NCI-H345 treated with DMSO at 0.1 percent for 48 hours (cell line): ENCODE data around the gene BEX4.
"Not testable (repeated sequence)": the region's sequence is repeated elsewhere in the genome, so short reads cannot be mapped to it uniquely, and the experiment has no call there.

Experiments used
- DNase-seq: peaks from one replicate; lab custom pipeline; 2025; ENCODE audit not compliant: unreplicated experiment; lab: John Stamatoyannopoulos, UW

The BEX4 gene, protein sequence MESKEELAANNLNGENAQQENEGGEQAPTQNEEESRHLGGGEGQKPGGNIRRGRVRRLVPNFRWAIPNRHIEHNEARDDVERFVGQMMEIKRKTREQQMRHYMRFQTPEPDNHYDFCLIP

DNA sequence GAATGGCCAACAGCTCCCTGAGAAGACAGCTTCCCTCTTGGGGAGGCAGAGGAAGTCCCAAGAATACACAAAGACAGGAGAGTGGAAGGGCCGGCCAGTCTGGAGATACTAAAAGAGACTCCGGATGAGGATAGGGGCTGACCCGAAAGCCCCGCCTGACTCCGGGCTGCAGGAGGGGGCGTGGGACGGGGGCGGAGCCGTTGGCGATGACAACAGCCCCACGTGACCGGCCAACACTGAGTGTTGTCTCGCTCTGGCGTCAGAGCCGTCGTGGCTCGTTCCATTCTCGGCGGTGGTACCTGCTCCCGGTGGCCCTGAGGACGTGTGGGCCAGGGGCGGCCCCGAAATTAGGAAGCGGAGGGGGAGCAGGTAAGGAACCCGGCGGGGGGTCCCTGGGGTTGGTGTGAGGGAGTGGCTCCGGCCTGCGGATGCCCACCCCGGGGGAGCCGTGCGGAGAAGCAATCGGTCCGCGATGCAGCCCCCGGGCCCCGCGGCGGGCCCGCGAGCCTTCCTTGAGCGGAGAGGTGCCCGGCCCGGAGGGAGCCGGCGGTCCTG, at the start of gene BEX4:
BEX4 (plus strand) TSS at position 239 of the 555 bp plus-strand sequence. CDS start 1,046 bp downstream, outside the sequence.
- DNase-seq, result peak; percentile 36

DNA sequence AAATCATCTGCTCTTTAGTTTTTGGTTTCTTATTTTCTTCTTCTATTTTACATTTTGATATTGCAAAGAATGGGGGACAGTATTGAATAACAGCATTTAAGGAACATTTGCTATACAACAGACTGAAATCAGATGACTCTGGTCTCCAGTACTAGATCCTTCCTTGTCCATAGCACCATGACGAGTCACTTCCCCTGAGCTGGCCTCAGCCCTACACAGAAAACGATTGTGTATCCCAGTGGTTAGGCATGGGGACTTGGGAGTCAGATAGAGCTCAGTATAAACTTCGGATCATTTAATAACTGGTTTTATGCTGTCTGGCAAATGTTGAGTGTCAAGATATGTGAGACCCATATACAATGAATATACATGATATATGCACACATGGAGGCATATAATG, 44.7 kb upstream of the BEX4 start:
- no peak for DNase-seq

DNA sequence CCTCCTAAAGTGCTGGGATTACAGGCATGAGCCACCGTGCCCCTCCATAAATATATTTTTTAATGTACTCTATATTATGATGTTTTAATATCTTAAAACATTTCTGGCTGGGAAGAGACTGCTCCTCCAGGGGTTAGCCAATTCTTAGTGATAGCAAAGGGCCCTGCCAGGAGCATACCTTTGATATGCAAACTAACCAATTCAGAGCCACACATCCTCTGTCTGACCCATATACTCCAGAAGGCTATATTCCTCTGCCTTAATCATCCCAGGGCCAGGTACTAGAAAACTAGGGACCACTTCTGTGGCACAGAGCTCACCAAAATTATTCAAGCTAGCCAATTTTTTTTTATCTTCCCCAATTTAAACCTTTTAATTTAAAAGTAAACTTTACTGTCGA, 43.6 kb upstream of the BEX4 start:
- DNase-seq, result no peak

DNA sequence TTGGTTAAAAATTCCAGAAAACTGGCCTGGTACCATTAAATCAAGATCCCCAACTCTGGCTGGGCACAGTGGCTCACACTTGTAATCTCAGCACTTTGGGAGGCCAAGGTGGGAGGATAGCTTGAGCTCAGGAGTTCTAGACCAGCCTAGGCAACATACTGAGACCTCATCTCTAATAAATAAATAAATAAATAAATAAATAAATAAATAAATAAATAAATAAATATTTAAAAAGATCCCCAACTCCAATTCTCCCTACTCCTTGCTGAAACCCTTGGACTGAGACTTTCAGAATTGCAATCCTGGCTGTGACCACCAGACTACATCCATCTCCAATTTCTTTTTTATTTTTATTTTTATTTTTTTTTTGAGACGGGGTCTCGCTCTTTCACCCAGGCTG, 39.7 kb upstream of the BEX4 start:
- not testable (repeated sequence) for DNase-seq

DNA sequence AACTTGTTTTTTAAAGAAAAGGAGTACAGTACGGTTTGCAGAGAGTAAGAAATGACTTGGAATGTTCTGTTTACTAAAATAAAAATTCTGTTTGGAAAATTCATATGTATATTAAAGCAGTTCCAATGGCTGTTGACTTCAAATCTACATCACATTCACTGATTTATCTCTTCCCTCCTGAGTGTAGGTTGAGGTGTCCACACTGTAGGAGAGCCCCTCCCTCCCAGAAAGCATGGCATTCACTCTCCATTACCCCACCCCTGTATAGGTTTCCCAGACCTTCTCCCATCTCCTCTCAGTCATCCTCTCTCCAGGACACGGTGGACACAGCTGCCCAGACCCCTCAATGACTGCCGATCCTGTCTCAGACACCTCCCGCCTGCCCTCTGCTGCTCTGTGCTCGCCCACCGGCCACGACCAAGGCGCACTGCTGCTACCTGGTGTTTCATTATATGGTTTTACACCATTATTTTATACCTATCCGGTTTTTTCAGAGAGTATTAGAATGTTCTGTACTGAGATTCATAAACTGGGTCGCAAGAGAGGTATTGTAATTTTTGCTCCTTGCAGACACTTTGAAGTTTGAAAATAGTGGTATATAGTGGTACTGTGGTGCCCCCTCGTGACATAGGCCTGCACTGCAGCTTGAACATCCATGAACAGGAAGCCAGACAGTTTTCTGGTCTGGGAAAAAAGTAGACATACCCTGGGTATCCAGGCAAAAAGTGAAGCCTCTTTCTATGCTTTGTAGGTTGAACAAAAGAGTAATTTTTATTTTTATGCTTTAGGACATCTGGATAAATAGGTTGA, 38.8 kb upstream of the BEX4 start:
- DNase-seq, result peak; percentile 5

DNA sequence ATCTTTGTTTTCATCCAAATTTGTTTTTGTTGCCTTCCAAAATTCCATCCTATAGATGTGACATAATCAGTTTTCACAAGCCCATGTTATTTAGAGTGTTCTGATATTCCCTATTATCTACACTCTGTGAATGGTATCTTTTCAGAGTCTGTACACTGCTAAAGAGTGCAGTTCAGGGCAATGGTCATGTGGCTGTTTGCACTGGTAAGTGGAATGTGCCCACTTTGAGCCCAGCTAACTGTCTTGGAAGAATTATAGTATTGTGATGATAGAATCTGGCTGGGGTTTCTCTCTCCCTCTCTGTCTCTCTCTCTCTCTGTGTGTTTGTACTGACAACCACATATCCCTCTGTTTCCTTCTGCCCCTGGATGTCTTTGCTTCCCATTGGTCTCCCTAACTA, 37.4 kb upstream of the BEX4 start:
- DNase-seq, result no peak

DNA sequence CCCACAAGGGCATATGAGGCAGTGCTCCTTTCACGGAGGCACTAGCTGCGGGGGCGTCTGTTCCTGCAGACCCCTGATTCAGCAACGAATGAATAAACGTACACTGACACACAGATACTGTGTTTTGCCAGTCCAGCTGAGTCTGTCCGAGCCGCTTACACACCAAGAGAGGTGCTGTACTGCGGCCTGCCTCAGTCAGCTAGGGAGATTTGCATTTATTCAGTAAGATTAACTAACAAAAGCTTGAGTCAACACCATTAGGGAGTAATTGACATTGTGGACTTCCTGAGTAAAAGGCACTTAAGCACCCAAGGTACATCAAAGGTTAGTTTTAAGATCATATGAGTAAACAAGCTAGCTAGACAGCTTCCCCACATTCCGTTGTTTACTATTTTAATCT, 31.0 kb upstream of the BEX4 start:
- no peak for DNase-seq

DNA sequence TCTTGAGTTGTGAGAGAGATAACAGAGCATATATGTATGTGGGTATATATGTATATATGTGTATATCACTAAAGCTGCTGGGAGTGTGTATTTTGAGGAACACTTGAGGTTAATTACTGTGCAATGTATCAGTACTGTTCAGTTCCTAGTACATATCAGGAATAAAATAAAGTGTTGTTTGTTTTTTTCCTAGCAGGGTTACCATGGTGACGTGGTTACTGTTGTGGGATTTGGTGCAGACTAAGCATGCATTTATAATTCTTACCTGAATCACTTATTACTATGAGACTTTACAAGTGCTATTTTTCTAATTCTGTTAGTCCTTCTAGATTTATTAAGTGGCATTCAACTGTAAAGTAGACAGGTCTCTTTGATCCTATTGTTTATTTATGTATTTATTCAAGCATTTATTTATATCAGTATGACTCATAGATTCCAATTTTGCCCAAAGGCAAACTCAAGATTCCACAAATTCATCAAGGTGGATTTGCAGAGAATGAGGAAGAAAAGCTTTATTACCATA, 26.9 kb upstream of the BEX4 start:
- DNase-seq, result no peak

DNA sequence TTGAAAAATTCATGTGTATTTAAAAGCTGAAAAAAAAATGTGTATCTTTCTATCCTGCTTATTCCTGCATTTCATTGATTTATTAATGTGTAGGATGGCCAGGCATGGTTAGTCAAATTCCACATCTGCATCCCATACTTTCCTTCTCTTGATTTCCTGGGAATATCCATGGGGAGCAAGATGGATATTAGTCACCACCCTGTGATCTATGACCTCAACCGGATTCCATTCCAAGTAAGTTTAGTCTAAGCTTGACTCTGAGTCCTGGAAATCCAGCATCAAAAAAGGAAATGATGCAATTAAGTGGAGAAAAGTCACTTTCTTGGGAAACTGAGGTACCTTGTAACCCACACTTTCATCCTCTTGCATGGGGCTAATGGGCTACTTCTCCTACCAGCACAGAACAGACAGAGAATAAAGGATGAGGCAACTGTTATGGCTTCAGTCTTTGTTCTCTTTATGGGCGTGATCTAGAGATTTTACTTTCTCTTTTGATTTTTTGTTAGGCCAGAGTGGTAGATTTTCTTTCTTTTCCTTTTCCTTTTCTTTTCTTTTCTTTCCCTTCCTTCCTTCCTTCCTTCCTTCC, 17.1 kb upstream of the BEX4 start:
- no peak for DNase-seq

DNA sequence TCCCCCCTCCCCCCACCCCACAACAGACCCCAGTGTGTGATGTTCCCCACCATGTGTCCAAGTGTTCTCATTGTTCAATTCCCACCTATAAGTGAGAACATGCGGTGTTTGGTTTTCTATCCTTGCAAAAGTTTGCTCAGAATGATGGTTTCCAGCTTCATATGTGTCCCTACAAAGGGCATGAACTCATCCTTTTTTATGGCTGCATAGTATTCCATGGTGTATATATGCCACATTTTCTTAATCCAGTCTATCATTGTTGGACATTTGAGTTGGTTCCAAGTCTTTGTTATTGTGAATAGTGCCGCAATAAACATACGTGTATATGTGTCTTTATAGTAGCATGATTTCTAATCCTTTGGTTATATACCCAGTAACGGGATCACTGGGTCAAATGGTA, 16.2 kb upstream of the BEX4 start:
- not testable (repeated sequence) for DNase-seq

DNA sequence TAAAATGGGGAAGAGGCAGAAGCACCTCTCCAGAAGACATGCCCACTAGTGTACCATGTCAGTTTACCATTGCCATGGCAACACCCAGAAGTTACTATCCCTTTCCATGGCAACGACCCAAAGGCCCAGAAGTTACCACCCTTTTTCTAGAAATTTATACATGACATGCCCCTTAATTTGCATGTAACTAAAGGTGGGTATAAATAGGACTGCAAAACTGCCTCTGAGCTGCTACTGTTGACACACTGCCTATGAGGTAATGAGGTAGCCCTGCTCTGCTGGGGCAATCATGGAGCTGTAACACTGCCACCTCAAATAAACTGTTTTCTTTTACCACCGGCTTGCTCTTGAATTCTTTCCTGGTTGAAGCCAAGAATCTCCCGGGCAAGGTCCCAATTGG, 13.9 kb upstream of the BEX4 start:
- DNase-seq, result no peak

DNA sequence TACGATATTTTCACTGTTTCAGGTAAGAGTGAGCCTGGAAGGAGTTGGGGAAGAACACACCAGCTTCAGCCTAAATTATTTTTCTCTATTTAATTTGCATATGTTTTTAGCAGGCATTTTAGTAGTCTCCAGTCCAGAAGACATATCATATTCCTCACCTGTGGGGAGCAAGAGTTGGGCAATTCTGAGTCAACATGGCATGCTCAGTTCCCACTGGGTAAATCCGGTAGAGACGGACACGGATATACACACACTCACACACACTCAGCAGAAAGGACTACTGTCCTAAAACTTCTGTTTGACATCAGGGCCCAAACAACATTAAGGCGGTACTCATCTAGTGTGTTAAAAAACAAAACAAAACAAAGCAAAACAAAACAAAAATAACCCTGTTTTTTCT, 4.9 kb upstream of the BEX4 start:
- no peak for DNase-seq

DNA sequence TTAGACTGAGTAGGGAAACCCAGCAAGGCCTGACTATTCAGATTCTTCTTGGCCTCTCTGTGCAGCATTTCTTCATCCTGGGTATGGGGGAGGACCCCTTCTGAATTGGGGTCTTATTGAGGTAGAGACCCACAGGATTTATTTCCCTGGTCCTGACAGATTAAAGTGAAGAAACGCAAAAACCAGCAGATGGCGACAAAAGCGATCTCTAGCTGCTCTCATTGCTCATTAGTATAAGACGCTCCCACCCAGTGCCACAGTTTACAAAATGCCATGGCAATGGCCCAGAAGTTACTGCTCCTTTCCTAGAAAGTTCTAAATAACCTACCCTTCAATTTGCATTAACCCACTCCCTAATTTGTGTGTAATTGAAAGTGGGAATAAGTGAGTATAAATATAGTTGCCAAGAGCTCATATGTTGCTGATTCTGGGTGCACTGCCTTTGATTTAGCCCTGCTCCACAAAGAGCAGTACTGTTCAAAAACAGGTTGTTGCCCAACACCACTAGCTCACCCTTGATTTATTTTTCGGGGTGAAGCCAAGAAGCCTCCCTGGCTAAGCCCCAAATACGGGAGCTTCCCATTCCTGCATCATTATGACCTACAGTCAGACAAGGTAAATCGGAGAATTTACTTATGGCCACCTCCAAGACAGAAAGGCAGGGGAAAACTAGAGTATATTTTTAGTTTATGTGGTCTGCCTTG, 3.7 kb upstream of the BEX4 start:
- peak; percentile 9 for DNase-seq

DNA sequence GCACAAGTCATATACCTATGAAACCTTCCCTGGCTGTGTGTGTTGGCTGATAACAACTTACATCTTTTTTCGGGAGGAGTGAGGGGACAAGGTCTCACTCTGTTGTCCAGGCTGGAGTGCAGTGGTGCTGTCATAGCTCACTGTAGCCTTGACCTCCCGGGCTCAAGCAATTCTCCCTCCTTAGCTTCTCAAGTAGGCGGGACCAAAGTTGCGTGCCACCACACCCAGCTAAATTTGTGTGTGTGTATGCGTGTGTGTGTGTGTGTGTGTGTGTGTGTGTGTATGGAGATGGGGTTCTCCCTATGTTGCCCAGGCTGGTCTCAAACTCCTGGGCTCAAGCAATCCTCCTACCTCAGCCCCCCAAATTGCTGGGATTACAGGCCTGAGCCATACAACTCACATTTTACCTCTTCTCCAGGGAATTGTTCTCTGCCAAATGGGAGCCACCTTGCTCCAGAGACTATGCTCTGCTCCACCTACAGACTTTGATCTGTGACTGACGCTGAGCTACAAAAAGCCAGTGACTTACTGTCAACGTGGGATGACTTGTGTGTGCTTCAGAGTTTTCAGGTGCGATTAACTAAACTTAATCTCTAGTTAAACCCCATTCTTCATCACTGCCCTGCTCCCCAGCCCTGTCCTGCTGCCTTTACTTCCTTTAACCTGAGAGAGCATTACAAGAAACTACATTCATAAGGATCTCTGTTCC, 2.0 kb upstream of the BEX4 start:
- DNase-seq, result no peak

DNA sequence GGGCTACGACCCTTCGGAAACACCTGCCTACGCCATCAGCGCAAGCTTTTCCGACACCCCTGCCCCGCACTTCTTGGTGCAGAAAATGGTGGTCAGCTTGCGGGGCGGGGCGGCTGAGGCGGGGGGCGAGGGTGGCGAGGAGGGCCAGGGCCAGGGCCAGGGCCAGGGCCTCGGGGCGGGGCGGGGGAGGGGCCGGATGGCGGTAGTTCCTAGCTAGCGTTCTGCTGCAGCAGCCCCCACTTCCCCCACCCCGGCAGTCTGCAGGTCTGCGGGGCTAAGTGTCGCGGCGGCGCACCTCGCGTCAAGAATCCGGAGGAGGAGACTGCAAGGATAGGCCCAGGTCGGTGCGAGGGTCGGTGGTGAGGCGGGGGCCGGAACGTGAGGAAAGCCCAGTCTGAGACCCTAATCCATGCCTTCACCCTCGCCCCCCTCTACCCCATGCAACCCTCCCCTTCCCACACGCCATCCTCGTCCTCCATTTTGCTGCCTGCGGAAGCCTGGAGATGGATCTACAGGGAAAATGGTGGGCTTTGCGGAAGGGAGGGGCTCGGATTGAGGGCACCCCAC, 600 bp downstream of the BEX4 start:
- peak; percentile 1 for DNase-seq

DNA sequence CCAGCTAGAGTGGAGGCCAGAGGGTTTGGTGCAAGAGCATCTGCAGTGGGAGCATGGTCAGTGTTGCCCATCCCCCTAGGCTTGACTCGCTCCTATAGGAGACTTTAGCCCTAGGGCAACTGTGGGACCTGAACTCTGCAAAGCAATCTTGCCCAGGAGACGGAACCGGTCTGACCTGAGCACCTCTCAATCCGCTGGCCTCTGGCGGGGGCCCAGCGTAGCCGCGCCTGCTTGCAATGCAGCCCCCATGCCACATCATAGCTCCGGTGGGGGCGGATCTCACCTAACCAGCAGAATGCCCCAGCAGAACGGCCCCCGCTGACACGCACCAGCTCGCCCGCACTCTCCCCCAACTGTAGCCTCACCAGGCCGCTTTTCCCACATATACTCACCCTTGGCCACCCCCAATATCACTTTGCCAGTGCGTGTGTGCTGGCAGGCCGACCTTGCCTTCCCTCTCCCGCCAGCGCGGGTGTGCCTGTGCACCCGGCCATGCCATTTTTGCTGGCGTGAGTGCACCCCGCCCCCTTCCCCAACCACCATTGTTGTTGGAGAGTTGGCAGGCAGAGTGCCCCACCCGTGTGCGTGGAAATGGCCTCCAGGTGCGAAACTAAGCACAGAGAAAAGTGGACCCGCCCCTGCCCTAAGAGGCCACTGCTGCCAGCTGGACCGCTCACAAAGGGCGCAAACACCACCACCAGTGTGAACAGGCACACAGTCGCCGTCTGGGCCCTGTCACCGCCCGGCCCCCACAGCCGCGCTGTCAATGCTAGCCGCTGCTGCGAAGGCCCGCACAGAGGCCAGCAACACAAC, 5.8 kb downstream of the BEX4 start:
- no peak for DNase-seq

DNA sequence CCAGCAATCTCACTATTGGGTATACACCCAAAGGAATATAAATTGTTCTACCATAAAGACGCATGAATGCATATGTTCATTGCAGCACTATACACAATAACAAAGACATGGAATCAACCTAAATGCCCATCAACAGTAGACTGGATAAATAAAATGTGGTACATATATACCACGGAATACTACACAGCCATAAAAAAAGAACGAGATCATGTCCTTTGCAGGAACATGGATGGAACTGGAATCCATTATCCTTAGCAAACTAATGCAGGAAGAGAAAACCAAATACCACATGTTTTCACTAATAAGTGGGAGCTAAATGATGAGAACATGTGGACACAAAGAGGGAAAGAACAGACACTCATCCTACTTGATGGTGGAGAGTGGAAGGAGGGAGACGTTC, 11.0 kb downstream of the BEX4 start:
- not testable (repeated sequence) for DNase-seq

DNA sequence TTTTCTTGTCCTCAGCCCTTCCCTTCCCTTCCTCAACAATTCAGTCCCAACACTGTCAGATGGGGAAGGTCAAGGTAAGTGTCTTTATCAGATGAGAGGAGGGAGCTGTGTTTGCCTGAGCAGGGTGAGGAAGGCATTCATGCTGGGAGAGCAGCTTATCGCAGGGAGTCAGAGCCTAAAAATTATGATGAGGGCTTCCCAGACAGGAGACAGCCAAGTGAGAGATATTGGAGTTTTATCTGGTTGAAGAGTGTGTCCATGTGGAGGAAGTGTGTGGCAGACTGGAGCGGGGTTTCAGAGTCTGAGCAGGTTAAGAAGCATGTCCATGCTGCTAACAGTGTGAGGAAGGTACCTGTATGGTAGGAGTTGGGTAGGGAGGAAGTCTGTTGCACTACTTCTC, 18.4 kb downstream of the BEX4 start:
- DNase-seq, result no peak

DNA sequence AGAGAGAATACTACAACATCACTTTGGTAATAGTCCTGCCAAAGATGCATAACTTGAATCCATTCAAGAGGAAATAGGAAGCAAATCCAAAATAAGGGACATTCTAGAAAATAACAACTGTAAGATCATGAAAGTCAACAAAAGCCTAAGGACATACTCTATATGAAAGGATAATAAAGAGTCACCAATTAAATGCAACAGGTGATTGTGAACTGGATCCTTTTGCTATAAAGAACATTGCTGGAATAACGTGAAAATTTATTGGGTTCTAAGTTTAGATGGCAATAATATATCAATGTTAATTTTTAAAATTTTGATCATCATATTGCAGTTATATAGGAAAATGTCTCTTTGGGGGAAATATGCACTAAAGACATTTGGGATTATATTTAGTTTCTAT, 20.0 kb downstream of the BEX4 start:
- DNase-seq, result no peak

DNA sequence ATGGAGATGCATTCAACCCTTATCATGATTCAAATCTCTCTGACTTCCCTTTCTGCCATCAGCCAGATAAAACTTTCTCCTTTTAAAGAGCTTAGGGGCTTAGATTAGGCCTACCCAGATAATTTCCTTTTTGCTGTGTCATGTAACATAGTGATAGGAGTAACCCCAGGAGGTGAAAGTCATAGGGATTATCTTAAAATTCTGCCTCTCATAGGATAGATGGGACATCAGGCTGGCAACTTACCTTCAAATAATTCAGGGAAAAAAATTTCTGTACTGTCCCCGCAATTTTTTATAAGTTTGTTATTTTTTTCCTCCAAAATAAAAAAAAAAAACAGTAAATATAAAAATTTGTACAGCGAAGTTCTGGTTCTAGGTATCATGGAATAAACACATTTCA, 20.7 kb downstream of the BEX4 start:
- DNase-seq, result not testable (repeated sequence)
